Body of pancreas (tissue), 4 donors: ENCODE data around the gene IGFL4.

Experiments used
- POLR2A ChIP-seq, 3 donors: fragments of 450-650 bp; IDR thresholded peaks; one replicate each; pipeline ENCODE4 v1.6.1; 2016; ENCODE audit warnings: antibody characterized with exemption in 3 of 3, mild to moderate bottlenecking in 2 of 3
- TF ChIP-seq, protein P1 (sequence below), 7 experiments: fragments of 450-650 bp in 4 of 7; fragments of 200-600 bp in 3 of 7; sonication (generic) in 3 of 7; IDR thresholded peaks; one replicate each; pipeline ENCODE4 v1.5.1; 2016 to 2019; ENCODE audit warnings: antibody characterized with exemption in 7 of 7

DNA sequence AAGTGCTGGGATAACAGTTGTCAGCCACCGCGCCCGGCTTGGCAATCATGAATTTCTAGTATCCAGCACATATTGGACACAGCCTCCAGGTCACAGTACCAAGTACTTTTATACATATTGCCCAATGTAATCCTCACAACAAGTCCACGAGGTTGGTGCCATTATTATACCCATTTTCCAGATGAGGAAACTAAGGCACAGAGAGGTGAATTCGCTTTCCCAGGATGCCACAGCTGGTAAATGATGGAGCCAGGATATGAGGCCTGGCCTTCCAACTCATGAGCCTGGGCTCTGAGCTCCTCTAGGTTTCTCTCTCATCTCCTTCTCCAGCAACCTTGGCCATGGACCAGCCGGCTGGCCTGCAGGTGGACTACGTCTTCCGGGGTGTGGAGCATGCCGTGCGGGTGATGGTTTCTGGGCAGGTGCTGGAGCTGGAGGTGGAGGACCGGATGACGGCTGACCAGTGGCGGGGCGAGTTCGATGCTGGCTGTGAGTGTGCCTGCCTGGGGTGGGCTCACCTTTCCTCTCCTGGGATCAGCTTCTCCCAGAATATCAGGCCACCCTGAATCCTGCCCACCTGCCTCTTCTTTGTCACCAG, 38.0 kb downstream of the IGFL4 start:
- TF ChIP-seq, protein P1, sequence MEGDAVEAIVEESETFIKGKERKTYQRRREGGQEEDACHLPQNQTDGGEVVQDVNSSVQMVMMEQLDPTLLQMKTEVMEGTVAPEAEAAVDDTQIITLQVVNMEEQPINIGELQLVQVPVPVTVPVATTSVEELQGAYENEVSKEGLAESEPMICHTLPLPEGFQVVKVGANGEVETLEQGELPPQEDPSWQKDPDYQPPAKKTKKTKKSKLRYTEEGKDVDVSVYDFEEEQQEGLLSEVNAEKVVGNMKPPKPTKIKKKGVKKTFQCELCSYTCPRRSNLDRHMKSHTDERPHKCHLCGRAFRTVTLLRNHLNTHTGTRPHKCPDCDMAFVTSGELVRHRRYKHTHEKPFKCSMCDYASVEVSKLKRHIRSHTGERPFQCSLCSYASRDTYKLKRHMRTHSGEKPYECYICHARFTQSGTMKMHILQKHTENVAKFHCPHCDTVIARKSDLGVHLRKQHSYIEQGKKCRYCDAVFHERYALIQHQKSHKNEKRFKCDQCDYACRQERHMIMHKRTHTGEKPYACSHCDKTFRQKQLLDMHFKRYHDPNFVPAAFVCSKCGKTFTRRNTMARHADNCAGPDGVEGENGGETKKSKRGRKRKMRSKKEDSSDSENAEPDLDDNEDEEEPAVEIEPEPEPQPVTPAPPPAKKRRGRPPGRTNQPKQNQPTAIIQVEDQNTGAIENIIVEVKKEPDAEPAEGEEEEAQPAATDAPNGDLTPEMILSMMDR (IDR thresholded peaks at IDR 0.05) = no peak
- TF ChIP-seq POLR2A (IDR thresholded peaks at IDR 0.05) = no peak
